ENCODE results near the gene CFAP54.

DNA sequence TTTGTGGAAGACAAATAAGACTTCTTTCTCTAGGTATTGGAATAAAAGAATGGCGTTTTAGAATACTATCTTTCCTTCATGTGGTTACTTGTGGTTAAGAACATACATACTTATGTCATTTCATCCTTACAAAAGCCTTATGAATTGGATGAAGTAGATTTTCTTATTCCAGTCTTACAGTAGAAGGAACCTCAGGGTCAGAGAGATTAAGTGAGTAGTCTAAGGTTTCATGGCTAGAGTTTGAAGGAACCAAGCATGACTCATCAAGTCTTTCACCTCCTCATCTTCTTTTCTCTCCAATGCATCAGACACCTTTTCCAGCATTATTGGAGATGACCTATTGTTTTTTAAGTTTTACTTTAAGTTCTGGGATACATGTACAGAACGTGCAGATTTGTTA lies 324.8 kb downstream of the CFAP54 start:
- TF ChIP-seq GATA3 (IDR thresholded peaks at IDR 0.05; ENCODE audit: low read depth, low read length) (no peak), GATA2 (IDR thresholded peaks at IDR 0.05; ENCODE audit: low read depth, low read length) (no peak)

All from SH-SY5Y (cell line).